HG03432 (cell line): Measurements from ENCODE around the gene P2RY13.

Source experiments
- ATAC-seq: cut with Tn5 transposase; IDR thresholded peaks from one replicate; pipeline ENCODE4 v1.9.1; 2021; ENCODE audit warnings: mild to moderate bottlenecking, moderate library complexity; ENCODE audit not compliant: unreplicated experiment

P2RY13 gene

GRCh38 chr3:151329363-151329762 lies at the start of gene P2RY13:
TSS of gene P2RY13 (minus strand) at chr3:151329549. CDS start at chr3:151329528, 21 bp downstream.
- no peak for ATAC-seq

GRCh38 chr3:151377768-151378385 lies 48.5 kb upstream of the P2RY13 start:
- peak; percentile 58 for ATAC-seq

- no peak for ATAC-seq
Observed at GRCh38 chr3:151372063-151372820, 42.9 kb upstream of the P2RY13 start.

- ATAC-seq, result no peak
Observed at GRCh38 chr3:151371526-151371925, 42.2 kb upstream of the P2RY13 start.

GRCh38 chr3:151367448-151367847 lies 38.1 kb upstream of the P2RY13 start:
- no peak for ATAC-seq

GRCh38 chr3:151366993-151367392 lies 37.6 kb upstream of the P2RY13 start:
- ATAC-seq, result no peak

GRCh38 chr3:151362751-151363174 lies 33.4 kb upstream of the P2RY13 start:
- ATAC-seq, result no peak

- no peak for ATAC-seq
Observed at GRCh38 chr3:151357463-151357850, 28.1 kb upstream of the P2RY13 start.

GRCh38 chr3:151356794-151357462 lies 27.6 kb upstream of the P2RY13 start:
- ATAC-seq, result no peak

- peak; percentile 46 for ATAC-seq
Observed at GRCh38 chr3:151351648-151352047, 22.3 kb upstream of the P2RY13 start.

GRCh38 chr3:151351219-151351618 lies 21.9 kb upstream of the P2RY13 start:
- peak; percentile 90 for ATAC-seq

GRCh38 chr3:151350656-151351055 lies 21.3 kb upstream of the P2RY13 start:
- no peak for ATAC-seq

GRCh38 chr3:151347432-151347831 lies 18.1 kb upstream of the P2RY13 start:
- no peak for ATAC-seq

GRCh38 chr3:151346292-151346691 lies 16.9 kb upstream of the P2RY13 start:
- no peak for ATAC-seq

GRCh38 chr3:151345859-151346258 lies 16.5 kb upstream of the P2RY13 start:
- ATAC-seq, result no peak

- ATAC-seq, result no peak
Observed at GRCh38 chr3:151331696-151332095, 2.3 kb upstream of the P2RY13 start.

- ATAC-seq, result no peak
Observed at GRCh38 chr3:151330899-151331298, 1.6 kb upstream of the P2RY13 start.

GRCh38 chr3:151330379-151330778 lies 1.0 kb upstream of the P2RY13 start:
- no peak for ATAC-seq

GRCh38 chr3:151328298-151328995 lies 902 bp downstream of the P2RY13 start:
- peak; percentile 51 for ATAC-seq

GRCh38 chr3:151327571-151328198 lies 1.7 kb downstream of the P2RY13 start:
- ATAC-seq, result no peak

GRCh38 chr3:151322511-151322910 lies 6.8 kb downstream of the P2RY13 start:
- ATAC-seq, result no peak
